ENCODE results near the gene FLYWCH2.

DNA sequence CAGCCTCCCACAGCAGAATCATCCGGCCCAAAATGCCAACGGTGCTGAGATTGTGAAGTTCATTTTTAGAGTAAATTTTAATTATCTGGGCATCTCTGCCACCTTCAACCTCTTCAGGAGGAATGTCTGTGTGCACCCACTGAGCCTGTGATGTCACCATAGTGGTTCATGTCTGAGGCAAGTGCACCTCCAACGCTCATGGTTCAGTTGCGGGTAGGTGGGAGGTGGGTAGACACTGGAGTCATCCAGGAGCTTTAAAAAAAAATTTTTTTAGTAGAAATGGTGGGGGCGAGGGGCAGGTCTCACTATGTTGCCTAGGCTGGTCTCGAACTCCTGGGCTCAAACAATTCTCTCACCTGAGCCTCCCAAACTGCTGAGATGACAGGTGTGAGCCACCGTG lies 30.6 kb downstream of the FLYWCH2 start:
- TF ChIP-seq JUN (IDR thresholded peaks at IDR 0.05; ENCODE audit: borderline replicate concordance, insufficient read depth, insufficient read length, low read depth) (no peak), POLR2AphosphoS5 (IDR thresholded peaks at IDR 0.05; ENCODE audit: insufficient read depth, low read depth, low read length) (no peak)
- TF ChIP-seq, protein P1, sequence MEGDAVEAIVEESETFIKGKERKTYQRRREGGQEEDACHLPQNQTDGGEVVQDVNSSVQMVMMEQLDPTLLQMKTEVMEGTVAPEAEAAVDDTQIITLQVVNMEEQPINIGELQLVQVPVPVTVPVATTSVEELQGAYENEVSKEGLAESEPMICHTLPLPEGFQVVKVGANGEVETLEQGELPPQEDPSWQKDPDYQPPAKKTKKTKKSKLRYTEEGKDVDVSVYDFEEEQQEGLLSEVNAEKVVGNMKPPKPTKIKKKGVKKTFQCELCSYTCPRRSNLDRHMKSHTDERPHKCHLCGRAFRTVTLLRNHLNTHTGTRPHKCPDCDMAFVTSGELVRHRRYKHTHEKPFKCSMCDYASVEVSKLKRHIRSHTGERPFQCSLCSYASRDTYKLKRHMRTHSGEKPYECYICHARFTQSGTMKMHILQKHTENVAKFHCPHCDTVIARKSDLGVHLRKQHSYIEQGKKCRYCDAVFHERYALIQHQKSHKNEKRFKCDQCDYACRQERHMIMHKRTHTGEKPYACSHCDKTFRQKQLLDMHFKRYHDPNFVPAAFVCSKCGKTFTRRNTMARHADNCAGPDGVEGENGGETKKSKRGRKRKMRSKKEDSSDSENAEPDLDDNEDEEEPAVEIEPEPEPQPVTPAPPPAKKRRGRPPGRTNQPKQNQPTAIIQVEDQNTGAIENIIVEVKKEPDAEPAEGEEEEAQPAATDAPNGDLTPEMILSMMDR (IDR thresholded peaks at IDR 0.05; ENCODE audit: extremely low read depth in 1 of 2, insufficient read depth in 1 of 2, low read depth in 1 of 2, low read length in 2 of 2): no peak

Measured in endothelial cell of umbilical vein (primary cell).